Measurements from ENCODE around the gene NT5C.
A peak's percentile ranks its signal among the peaks of the same experiment; 100 is the strongest.

NT5C gene

DNA sequence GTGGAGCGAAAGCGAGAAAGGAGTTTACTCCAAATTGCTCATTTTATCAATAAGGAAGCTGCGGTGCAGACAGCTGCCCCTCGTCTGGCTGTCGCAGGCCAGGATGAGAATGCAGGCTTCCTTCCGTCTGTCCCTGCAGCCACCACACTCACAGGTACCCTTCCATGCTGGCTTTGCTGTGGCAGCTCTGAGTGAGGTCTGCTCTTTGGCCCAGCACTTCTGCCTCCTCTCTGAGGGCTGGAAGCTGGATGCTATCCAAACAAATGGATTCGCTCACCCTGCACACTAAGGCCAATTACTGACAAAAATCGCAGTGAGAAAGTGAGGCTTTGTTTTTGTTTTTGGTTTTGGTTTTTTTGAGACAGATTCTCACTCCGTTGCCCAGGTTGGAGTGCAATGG is 14.8 kb downstream of the NT5C start:
- DNase-seq (ENCODE audit: low read depth in 2 of 2): no peak

DNA sequence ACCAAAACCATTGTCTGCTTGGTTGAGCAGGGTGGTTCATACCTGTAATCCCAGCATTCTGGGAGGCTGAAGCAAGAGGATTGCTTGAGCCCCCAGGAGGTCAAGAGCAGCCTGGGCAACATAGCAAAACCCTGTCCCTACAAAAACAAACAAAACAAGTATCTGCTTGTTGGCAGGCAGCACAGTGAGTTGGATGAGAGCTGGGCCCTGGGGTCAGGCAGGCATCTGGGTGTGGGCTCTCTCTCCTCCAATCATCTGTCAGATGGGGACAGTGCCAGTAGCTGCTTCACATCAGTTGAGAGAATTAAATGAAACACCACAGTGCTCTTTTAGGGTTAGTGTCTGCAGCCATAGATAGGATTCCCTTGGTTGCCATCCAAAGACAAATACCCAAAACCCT is 16.0 kb downstream of the NT5C start:
- no peak for DNase-seq (ENCODE audit: low read depth in 2 of 2)

DNA sequence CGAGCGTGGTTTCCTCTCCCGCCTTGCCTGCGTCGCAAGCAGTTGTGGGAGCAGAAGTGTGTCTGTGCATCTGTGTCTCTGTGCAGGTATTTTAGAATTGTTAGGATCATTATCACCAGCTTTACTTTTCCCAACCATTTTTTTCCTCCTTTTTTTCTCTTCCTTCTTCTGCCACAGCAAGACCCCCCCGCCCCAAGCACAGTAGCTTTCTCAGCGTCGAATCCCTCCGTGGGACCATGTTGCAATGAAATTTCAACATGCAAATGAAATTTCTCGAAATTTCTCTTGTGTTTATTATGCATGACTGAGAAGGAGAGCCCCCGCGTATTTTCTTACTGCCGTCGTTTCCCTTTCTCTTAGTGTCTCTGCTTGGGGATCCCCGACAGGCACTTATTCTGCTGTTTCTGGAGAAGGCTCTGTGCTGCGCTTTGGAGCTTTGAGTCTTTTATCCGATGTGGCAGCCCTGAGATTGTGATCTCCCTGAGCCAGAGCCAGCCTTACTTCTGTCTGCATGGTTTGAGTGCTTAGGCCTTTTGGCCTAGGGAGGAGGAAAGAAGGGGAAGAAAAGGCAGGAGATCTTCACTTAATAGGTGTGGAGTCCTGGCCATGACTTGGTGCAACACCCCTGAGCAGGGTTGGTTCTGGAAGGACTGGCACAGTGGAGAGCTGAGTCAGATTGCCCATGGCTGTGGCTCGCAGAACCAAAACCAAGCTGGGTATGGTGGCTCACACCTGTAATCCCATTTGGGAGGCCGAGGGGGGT is 16.8 kb downstream of the NT5C start:
- no peak for DNase-seq (ENCODE audit: low read depth in 2 of 2)

DNA sequence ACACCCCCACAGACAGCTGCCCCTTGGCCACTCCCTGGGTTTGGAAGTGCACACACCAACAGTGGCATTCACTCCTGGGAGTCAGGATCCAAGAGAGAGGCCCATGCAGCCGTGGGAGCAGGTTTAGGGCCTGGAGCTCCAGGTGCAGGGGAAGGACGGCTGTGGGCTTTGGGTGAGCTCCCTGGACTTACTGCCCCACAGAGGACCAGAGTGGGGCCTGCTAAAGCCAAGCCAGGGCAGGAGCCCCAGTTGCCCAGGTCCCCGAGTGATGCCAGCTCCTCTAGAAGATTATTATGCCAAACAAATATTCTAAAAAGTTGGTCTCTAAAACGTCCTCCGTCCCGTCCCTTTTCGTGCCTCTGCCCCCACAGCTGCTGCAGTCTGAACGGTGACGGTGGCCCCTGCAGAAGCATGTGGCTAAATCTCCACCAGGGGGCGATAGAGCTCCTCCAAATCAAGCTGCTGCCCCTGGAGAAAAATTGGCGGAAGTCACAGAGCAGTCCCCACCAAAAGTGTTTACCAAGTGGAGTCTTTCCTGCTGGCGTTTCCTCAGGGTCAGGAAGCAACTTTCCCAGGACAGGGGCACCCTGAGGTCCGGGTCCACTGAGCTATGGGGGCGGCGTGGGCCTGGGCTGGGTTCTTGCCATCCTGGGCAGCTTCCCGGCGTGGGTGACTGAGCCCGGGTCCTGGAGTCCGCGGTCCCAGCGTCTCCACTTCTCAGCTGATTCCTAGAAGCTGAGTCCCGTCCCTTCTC is 17.6 kb downstream of the NT5C start:
- peak; percentile 82 to 86 for DNase-seq (ENCODE audit: low read depth in 2 of 2)

DNA sequence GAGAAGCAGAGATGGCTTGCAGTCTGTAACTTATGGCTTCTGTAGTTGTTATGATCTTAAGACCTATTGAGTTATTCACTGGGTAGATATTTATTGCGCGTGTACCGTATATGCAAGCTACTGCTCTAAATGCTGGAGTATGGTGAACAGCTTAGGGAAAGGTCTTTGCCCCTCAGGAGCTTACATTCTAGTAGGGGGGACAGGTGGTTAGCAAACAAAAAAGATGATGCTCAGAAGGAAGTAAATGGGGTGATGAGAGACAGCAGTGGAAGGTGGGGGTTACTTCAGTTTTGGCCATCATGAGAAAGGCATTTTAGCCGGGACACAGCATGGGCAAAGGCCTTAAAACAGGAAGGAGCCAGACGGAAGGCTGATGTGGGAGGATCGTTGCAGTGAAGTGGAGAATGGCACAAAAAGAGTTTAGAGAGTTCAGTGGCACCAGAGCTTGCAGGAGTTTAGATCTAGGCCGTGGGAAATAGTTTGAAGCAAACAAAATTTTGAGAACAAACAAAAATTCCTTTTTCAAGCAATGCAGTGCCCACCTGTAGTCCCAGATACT is 19.7 kb downstream of the NT5C start:
- no peak for DNase-seq (ENCODE audit: low read depth in 2 of 2)

DNA sequence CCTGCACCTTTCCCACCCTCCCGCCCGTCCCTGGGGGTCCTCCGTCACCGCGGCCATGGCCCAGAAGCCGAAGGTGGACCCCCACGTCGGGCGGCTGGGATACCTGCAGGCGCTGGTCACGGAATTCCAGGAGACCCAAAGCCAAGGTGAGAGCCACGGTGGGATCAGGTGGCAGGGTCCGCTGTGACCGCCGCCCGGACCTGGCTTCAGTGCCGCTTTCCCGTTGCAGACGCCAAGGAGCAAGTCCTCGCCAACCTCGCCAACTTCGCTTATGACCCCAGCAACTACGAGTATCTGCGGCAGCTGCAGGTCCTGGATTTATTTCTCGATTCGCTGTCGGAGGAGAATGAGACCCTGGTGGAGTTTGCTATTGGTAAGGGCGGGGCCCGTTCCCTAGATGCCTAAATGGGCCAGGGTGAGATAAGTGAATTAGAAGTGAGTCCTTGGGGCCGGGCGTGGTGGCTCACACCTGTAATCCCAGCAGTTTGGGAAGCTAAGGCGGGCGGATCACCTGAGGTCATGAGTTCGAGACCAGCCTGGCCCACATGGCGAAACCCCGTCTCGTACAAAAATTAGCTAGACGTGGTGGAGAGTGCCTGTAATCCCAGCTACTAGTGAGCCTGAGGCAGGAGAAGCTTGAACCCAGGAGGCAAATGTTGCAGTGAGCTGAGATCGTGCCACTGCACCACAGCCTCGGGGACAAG is 21.2 kb downstream of the NT5C start:
- no peak for DNase-seq (ENCODE audit: low read depth in 2 of 2)

DNA sequence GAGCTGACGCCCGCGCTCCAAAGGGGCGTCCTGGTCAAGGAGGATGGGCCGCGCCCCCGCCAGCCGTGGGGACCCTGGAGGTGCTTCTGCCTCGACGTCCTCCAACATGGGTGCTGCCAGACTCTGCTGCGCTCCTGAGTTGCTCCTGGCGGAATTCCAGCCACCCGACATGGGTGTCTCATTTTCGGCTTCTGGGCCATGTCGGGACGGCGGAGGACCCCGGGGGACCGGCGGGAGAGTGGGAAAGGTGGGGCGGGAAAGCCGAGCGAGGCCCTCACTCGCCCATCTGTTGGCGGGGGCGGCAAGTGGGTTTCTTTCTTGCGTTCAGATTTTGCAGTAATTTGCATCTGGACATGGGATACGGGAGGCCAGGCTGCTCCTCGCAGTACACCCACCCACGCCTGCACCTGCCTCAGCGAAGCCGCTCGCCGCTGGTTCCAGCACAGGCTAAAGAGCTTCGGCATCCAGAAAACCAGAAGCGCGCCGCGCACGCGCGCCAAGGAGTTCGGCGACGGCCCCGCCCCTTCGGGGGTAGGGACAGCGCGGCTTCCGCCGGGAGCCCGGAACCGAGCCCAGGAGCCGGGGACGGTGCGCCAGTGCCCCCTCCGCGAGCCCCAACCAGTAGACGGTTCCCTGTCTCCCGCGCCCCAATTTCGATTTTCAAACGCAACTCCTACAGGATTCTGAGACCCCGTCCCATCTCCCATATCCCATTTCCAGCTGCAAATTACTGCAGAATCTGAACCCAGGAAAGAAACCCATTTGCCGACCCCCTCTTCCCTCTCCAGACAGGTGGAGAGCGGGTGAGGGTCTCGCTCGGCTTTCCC is 21.9 kb downstream of the NT5C start, which contains the start of gene ARMC7:
Gene ARMC7, plus strand, starts transcription at position 563 of the 827 bp plus-strand sequence. CDS start 320 bp downstream, outside the sequence.
- peak; percentile 83 to 90 for DNase-seq (ENCODE audit: low read depth in 2 of 2)

DNA sequence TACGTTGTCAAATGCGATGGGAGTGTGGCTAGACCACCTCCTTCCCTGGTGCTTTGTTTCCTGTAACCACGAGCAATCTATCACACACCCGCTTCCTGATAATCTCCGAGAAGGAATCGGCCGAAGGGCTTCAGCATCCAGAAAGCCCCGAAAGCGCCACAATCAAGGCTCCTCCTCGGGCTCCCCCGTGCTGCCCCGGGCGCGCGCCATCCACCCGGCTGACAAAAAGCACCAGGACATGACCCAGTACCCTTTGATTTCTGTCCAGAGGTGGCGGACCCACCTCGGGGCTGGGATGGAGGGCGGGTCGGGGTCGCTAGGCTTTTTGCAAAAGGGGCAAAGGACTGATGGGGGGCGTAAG is 22.5 kb downstream of the NT5C start:
- DNase-seq (ENCODE audit: low read depth in 2 of 2): no peak

DNA sequence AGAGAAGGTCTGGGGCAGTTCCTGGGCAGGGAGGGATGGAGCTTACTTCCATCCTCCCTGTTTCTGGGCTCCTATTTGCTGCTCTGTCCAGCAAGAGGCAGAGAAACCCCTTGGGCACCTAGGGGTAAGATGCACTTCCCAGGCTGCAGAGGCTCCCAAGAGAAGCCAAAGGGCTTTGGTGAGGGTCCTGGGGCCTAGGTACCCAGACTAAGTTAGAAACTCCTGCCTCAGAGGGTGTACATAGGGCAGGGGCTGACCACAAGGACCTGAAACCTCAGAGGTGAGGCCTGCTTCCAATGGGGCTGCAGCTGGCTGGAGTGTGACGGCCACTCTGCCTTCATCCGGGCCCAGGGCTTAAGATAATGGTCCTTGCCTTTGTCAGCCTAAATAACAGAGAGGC is 23.3 kb downstream of the NT5C start:
- DNase-seq (ENCODE audit: low read depth in 2 of 2): no peak

DNA sequence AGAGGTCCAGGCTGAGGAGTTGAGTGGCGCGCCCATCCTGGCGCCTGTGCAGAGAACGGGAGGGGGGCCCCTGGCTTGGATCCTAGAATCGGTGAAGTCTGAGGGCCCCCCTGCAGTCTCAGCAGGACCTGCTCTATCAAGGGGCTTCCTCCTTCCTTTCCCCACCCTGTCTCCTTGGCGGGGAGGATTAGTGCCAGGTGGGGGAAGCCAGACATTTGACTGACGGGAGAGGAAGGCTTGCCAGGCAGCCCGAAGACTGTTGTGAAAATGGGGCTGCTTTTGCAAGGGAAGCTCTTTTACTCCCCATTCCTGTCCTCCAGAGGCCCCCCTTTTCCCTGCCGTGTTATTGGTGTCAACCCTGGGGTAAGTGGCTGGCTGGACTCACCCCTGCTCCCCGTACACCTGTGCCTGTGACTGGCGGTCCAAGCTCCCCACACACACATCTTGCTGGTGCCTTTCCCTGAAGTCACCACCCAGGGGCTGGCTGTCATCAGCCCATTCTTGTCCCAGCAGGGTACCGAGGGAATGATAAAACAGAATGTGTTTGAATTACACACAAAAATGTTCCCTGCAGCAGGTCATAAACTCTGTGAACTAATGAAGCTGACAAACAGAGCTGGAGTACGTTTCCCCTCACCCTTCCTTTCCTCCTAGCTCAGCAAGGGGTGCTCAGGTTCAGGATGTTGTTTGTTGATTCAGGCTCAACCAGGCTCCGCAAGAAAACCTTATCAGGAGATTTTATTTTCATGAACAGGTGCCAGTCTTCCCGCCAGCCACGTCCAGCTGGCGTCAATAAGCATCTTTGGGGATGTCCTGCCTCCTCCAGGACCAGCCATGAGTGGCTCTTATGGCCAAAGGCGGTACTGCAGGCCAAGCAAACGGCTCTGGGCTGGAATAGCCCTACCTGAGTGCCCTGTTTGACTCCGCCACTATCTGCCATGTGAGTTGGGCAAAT is 26.1 kb downstream of the NT5C start:
- no peak for DNase-seq (ENCODE audit: low read depth in 2 of 2)

DNA sequence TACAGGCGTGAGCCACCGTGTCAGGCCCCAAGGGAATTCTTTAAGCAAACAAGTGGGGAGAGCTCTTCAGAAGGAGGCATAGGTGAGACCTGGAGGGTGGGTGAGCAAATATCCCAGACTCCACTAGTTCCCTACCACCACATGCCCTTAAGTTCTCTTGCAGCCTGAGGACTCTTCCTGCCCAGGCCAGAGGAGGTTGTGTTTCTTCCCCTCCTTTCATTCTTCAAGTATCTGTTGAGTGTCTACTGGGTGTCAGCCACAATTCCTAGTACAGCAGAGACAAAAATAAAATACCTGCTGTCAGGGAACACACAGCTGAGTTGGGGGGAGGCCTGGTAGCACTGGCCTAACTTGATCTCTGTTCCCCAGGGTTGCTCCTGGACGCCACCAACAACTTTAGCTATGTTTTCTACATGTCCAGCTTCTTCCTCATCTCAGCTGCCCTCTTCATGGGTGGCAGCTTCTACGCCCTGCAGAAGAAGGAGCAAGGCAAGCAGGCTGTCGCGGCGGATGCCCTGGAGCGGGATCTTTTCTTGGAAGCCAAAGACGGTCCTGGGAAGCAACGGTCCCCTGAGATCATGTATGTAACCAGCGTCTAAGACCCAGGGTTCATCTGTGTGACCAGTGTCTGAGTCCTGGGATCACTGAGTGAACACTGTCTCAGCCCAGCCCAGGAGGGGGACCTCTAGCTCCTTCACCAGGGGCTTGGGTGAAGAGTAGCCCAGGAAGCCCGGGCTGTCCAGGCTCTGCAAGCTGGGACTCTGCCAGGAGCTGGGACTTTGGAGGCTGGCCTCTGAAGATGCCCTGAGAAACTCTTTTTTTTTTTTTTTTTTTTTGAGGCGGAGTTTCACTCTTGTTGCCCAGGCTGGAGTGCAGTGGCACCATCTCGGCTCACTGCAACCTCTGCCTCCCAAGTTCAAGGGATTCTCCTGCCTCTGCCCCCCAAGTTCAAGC is 27.7 kb downstream of the NT5C start:
- DNase-seq (ENCODE audit: low read depth in 2 of 2): no peak

DNA sequence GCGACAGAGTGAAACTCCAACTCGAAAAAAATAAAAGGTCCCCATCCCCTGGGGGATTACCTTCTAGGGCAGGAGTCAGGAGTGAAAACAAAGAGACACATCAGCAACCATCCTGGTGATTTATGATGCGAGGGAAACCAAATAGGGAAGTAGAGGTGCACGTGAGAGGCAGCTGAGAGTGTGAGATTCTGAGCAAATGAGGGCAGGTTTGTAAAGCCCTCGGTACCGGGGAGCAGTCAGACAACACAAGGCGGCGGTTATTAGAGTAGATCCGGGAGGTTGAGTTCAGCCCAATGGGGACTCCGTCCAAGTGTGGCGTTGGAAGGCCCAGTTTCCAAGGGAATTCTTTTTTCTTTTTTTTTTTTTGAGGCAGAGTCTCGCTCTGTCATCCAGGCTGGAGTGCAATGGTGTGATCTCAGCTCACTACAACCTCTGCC is 29.1 kb downstream of the NT5C start:
- no peak for DNase-seq (ENCODE audit: low read depth in 2 of 2)

DNA sequence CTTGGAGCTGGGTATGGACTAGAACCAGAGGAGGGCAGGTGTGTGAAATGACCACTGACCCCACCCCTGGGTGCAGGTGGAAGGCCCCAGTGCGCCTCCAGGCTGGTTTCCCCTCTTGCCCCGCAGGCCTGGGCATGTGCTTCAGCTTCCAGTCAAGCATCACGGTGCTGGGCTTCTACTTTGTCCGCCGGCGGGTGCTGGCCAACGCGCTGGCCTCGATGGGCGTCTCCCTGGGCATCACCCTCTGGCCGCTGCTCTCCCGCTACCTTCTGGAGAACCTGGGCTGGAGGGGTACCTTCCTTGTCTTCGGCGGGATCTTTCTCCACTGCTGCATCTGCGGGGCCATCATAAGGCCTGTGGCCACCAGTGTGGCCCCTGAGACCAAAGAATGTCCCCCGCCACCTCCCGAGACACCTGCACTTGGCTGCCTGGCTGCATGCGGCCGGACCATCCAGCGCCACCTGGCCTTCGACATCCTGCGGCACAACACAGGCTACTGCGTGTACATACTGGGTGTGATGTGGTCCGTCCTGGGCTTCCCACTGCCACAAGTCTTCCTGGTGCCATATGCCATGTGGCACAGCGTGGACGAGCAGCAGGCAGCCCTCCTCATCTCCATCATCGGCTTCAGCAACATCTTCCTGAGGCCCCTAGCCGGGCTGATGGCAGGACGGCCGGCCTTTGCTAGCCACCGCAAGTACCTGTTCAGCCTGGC is 31.5 kb downstream of the NT5C start:
- no peak for DNase-seq (ENCODE audit: low read depth in 2 of 2)

DNA sequence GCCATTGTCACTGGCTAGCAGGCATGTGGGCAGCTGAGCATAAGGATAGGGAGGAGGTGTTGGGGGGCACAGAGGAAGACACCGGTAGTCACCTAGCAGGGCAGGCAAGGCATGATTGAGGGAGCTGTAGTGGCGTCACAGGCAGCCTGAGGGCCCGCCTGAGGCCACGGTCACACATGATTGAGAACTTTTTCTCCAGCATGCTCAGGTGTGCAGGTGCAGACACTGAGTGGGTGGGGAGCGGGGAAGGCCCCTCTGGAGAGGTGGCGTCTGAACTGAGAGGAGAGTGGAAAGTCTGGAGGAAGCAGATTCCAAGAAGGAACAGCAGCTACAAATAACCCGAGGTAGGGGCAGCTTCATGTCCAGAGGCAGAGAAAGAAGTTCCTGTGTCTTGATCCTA is 32.7 kb downstream of the NT5C start:
- DNase-seq (ENCODE audit: low read depth in 2 of 2): no peak

DNA sequence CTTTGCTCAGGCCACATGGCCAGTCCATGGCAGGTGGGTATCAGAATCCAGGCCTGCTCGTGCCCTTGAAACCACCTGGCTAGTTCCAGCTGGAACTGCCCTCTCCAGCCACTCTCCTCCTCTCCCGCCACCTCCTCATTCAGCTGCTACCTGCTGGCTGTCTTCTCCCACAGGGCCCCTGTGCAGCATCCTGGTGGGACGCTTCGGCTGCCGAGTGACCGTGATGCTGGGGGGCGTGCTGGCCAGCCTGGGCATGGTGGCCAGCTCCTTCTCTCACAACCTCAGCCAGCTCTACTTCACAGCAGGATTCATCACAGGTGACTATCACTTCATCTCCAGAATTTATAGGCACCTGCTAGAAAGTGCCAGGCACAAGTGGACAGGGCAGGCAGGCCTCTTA is 33.7 kb downstream of the NT5C start:
- DNase-seq (ENCODE audit: low read depth in 2 of 2): no peak

DNA sequence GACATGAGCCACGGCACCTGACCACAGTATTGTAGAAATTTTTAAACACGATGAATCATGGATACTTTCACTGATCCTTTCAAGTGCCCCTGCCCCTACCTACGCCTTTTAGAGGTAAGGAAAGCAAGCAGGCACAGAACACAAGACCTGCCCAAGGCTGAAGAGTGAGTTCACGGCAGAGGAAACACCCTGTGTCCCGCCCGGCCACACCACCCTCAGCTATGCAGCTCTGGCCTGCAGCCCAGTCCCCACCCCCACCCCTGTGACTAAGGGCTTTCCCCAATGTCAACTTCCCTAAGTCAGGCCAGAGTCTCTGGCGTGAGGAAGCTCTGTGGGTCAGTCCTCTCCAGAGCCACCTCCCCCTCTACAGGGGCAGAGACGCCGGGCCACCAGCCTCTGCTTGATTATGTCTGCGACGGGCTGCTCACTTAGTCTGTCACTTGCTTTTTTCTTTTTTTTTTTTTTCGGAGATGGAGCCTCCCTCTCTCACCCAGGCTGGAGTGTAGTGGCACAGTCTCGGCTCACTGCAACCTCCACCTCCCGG is 35.4 kb downstream of the NT5C start:
- DNase-seq (ENCODE audit: low read depth in 2 of 2): no peak

DNA sequence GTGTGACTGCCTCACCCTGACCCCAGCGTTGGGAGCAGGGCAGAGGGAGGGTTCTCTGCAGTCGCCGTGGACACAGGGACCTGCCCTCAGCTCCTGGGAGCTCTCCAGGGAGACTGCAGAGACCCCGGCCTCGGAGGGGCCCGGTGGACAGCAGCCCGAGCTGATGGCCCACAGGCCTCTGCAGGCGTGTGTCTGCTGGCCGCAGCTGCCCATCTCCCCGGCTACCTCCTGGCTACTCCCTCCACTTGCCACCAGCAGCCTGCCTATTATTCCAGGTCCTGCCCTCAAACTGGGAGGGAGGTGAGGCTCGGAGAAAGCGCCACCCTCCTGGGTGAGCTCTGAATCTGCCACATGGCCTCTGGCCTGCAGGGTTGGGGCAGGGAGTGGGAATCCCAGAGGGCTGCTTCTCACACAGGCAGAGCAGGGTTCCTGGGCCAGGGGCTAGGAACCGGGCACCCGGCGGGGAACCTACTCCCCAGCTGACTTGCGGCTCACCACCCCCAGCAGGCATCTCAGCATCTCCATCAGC is 36.6 kb downstream of the NT5C start:
- DNase-seq (ENCODE audit: low read depth in 2 of 2): no peak

Data from stimulated activated CD4-positive, alpha-beta T cell treated with anti-CD3 and anti-CD28 coated beads, Interleukin-15, amount 100 ng/mL, for 48 hours (primary cell).